OCI-LY7 (cell line): ENCODE measurements around the gene RBL2.

Experiments
- EZH2phosphoT487 ChIP-seq: fragments of 200-600 bp; sonication (generic); IDR thresholded peaks from 2 replicates; pipeline ENCODE4 v1.6.1; 2018; ENCODE audit warnings: low read depth, borderline replicate concordance, mild to moderate bottlenecking, mixed run types, antibody characterized with exemption, low read length, moderate library complexity, mixed read lengths
- TF ChIP-seq, protein P1 (sequence below): fragments of 200-600 bp; sonication (generic); conservative IDR thresholded peaks from 2 replicates; pipeline ENCODE4 v1.5.1; 2014; ENCODE audit warnings: mild to moderate bottlenecking, antibody characterized with exemption, low read length, moderate library complexity, mixed read lengths

DNA sequence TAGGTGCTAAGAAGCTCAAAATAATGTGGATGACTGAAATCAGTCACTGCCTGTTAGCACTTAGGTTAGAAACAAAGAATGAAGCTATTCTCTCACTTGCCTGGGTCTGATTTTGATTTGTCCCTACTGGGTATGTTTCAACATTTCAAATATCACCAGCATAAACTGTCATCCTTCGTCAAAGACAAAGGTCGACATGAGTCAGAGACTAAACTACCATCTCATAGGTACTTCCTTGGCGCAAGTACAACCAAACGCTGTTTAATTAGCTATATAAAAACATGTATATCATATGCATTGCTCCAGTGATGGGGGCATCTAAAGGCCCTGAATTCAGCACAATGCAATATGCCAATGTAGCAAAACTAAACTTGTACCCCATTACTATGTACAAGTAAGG, 64.7 kb downstream of the RBL2 start:
- TF ChIP-seq, protein P1, sequence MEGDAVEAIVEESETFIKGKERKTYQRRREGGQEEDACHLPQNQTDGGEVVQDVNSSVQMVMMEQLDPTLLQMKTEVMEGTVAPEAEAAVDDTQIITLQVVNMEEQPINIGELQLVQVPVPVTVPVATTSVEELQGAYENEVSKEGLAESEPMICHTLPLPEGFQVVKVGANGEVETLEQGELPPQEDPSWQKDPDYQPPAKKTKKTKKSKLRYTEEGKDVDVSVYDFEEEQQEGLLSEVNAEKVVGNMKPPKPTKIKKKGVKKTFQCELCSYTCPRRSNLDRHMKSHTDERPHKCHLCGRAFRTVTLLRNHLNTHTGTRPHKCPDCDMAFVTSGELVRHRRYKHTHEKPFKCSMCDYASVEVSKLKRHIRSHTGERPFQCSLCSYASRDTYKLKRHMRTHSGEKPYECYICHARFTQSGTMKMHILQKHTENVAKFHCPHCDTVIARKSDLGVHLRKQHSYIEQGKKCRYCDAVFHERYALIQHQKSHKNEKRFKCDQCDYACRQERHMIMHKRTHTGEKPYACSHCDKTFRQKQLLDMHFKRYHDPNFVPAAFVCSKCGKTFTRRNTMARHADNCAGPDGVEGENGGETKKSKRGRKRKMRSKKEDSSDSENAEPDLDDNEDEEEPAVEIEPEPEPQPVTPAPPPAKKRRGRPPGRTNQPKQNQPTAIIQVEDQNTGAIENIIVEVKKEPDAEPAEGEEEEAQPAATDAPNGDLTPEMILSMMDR: no peak
- TF ChIP-seq EZH2phosphoT487: no peak
